NCI-H1105 (cell line): ENCODE measurements around the gene IL1R1.
"Not testable (repeated sequence)": the region's sequence is repeated elsewhere in the genome, so short reads cannot be mapped to it uniquely, and the experiment has no call there.

Experiments used
- DNase-seq: peaks from one replicate; lab custom pipeline; 2025; lab: John Stamatoyannopoulos, UW

IL1R1 gene, protein sequence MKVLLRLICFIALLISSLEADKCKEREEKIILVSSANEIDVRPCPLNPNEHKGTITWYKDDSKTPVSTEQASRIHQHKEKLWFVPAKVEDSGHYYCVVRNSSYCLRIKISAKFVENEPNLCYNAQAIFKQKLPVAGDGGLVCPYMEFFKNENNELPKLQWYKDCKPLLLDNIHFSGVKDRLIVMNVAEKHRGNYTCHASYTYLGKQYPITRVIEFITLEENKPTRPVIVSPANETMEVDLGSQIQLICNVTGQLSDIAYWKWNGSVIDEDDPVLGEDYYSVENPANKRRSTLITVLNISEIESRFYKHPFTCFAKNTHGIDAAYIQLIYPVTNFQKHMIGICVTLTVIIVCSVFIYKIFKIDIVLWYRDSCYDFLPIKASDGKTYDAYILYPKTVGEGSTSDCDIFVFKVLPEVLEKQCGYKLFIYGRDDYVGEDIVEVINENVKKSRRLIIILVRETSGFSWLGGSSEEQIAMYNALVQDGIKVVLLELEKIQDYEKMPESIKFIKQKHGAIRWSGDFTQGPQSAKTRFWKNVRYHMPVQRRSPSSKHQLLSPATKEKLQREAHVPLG

DNA sequence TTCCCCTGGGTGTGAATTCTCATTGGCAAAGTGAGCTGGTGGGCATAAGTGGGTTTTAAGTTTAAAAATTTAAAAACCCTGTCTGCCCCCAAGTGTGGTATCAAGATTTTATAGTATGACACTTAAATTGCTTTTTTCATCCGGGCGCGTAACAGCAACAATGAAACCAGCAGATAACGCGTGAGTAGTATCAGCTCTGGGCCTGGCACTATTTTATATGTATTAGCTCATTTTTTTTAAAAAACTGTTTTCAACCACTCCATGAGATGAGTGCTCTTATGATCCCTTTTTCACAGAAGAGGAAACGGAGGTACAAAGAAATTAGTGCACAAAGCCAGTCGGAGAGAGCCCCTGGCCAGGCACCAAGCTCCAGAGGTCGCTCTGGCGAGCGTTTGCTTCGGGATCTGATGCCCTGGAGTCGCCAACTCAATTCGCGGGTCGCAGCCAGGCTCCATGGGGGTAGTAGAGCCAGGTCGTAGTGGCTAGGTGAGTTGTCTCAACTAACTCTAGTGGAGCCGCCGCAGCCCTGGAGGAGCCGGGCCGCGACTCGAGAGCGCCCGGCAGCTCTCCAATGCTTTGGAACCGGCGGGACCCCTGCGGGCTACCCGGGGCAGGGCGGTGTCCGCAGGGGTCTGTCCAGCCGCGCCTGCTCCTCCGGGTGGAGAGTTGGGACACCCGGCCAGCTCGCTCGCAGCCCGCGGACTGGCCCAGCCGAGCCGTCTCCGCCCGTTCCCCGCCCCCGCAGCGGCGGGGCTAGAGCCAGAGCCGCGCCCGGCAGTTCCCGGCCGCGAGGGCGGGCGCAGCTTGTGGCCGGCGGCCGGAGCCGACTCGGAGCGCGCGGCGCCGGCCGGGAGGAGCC, at the start of gene IL1R1:
TSS of gene IL1R1 (plus strand) at position 777 of the 859 bp plus-strand sequence. CDS start 14,979 bp downstream, outside the sequence.
- no peak for DNase-seq

DNA sequence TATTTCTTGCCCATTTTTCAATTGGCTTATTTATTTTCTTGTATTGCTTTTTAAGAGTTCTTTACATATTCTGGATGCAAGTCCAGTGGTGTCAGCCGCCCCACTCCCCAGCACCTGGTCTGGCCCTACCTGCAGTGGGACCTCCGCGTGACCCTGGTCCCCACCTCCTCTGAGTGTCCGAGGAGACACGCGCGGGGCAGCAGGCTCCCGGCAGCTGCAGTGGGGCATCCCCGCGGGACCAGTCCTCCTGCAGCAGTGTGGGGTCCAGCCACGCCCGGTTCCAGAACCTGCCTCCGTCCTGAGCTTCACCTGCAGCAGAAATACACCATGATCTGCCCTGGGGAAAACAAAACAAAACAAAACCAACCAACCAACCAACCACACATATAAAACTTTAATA, 48.9 kb upstream of the IL1R1 start:
- DNase-seq = no peak

DNA sequence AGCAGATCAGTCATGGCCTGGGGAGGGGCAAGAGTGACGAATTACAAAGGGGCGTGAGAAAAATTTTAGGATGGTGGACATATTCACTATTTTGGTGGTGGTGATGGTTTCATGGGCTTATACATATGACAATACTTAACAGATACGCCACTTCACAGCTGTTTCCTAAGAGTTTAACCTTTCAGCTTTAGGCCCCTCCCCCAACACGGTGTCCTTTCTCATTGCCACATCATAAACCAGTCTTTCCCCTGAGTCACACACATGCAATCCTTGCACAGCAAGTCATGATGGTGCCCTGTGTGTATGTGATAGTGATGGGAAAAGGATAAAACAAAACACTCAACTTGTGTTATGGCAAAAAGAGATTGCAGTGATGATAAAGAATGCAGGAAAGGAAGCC, 47.6 kb upstream of the IL1R1 start:
- DNase-seq = no peak

DNA sequence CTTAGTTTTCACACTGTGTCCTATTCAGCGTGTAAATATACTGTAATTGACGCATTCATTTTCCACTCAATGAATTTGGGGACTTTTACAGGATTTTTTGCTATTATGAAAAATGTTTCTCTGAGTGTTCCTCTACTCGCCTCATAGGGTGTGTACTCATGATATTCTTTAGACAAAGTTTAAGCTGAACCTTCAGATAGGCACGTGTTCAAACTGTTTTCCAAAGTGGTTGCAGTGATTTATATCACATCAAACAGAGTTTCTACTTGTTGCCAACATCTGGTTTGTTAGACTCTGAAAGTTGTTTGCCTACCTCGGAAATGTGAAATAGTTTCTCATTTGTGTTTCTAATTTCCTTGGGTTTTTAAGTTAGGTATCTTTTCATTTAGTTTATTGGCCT, 46.4 kb upstream of the IL1R1 start:
- no peak for DNase-seq

DNA sequence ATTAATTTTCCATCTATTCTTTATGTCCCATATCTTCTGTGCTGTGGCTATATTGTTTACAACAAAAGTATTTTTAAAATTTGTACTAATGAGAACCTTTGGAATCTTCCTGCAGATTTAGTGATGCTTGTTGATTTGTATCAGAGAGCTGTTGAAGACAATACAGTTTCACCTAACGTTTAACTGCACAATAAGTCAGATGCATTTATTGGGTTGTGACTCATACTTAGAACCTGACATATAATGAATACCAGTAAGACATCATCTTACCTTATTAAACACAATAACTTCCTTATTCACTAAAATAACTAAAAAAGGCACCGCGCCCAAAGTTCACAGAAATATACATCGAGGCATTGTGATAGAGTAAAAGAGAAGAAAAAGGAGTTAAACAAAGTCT, 43.8 kb upstream of the IL1R1 start:
- no peak for DNase-seq

DNA sequence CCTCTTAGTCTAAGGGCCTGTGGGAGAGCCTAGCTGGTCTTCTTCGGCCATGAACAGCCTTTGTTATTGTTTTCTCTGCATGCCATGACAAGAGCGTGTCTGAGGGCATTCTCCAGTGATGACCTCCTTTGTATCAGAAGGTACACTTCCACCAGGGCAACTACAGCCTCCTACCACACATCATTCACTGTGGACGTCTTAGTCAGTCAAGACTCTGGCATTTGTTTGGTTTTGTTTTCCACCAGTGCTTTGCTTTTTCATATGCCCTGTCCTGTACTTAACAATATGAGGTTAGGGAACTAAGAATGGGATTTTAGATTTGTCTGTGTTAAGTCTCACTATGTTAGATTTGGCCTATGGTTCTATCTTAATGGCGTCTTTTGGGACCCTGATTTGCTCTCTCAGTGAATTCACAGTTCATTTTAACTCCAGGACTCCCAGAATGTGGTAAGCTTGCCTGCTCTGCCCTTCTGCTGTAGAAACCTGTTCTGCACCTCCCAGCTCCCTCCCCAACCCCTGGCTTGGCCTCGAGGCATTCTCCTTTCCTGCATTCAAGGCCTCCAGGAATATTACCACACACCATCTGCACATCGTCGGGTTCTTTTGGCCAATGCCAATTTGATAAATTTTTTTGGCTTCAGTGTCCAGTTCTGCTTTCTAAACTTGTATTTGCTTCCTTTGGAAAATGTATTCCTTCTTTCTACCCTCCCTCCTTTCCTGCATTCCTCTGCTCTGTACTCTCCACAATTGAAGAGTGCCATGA, 42.8 kb upstream of the IL1R1 start:
- no peak for DNase-seq

DNA sequence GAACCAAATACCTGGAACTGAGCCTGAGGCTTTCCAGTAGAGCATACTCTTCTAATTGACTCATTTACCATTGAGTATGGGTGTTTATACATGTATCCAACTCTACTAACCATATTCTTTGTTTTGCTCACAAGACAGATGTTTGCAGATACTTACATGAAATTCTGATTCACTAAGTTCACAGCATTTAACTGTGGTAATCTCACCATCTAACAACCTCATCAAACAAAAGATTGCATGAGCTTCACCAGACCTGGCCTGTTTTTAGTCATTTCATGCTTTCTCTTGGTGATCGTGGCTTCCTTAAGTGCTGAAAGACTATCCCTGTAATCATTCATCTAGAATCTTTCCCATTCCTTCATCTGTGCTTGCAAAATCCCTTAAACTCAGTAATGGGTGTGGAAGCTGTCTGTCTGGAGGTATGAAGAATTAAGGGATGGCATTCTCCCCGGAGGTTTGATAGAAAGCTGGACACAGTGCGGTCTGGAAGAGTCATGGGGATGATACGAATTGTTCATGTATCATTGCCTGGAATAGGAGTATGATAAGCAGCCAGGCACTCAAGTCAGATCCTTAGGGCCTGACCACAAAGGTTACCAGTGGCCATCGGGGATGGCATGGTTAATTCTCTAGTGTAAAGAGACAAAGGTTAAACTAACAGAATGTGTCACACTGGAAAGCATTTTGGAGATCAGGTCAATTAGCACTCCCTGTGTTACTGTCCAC, 42.0 kb upstream of the IL1R1 start:
- DNase-seq = no peak

DNA sequence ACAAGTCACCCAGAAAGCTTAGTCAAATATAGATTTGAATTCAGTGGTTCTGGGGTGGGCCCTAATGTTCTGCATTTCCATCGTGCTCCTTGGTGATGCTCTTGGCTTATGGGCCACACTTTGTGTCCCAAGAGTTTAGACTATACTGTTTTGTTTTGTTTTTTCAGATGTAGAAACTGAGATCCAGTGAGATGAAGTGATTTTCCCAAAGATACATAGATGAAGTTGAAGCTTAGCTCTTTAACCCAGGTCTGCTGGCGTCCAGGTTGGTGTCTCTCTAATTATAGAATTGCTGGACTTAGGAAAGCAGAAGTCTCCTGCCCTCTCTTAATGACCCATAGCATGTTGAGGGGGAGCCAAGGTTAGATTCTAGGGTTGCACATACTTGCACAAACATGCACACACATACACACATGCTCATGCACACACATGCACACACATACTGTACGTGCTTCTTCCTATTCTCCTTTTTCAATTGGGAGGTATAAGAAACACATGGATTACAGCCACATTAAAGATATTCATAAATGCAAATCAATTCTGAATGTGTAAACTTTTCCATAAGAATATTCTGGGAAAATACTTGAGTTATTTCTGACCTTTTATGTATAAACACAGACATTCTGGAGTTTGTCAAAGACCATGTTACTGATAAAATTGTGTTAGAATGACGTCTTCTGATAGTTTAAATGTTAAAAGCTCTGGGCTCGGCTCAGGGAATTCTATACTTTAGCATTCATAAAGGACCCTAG, 41.3 kb upstream of the IL1R1 start:
- no peak for DNase-seq

DNA sequence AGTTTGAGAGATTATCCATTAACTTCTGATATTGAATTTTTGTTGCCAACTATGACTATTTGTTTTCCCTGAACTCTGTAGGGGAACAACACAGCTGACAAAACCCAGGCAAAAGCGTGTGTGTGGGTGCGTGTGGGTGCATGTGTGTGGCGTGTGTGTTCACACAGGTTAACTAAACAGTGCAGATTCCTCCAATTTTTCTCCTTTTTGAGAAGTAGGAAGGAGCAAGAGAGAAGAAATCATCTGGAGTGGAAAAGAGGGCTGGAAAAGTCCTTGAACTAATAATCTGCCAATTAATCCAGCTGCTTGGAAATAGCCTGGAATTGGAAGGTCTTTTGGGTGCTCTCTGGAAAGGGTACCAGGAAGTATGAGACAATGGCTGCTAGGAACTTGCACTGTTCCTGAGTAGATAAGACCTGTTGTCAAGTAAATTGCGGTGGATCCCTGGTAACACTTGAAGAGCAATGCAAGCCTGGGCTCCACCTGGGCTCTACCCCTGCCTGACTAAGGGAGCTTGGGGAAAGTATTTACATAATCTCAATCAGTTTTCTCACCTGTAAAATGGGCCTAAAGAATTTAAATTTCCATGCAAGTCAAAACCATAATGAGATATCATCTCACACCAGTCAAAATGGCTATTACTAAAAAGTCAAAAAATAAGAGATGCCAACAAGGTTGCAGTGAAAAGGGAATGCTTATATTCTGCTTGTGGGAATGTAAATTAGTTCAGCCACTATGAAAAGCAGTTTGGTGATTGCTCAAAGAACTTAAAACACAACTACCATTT, 40.5 kb upstream of the IL1R1 start:
- no peak for DNase-seq

DNA sequence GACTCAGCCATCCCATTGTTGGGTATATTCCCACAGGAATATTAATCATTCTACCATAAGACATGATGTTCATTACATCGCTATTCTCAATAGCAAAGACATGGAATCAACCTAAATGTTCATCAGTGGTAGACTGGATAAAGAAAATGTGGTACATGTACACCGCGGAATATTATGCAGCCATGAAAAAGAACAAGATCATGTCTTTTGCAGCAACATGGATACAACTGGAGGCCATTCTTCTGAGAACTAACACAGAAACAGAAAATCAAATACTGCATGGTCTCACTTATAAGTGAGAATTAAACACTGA, 40.0 kb upstream of the IL1R1 start:
- not testable (repeated sequence) for DNase-seq

DNA sequence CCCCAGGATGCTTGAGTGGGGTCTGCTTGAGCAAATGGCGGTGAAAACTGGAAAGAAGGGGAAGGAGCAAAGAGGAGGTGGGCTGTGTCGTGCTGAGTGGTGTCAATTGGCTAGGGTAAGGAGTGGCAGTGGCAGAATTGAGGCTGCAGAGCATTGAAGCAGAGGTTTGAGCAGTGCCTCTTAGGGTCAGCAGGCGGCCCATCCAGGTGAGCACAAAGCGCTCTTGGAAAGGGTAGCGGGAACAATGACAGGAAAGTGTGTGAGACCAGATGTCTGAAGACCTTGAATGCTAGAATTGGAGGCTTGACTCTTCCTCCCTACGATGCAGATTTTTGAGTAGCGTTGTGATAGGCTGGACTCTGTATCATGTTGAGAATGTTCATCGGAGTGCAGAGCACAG, 39.3 kb upstream of the IL1R1 start:
- no peak for DNase-seq

DNA sequence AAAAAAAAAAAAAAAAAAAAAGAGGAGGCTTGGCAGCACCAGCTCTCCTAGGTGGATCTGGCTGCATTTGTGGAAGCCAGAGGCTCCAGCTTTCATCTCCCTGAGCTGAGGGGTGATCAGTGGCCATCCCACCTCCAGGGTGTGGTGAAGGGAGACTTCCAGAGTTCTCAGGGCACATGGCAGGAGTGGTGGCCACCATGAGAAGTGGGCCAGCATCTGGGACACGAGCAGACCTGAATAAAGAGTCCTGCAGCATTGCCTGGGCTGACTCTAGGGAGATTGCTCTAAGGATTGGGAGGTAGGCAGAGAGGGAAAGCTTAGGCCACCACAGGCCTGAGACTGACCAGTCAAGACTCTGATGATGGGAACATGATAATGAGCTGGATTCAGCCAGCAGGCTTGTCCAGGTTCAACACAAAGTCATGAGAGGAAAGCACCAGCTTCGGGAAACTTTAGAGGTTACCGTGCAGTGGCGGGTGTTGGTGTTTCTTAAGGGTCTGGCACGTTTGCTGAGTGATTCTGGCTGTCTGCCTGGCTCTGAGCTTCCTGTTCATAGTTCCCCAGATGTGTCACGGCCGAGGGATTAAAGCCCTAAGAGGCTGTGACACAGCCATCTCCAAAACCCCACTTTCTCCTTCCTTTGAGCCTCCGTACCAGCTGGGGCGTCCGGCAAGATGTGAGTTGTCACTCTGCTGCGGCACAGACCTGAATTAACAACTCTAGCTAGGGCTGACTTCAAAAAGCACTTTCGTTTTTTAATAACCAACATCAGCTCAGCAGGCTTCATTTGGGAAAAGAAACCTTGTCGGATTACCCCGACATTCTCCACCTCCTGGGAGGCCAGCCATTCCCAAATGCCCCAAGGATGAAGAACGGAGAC, 38.3 kb upstream of the IL1R1 start:
- DNase-seq = no peak

DNA sequence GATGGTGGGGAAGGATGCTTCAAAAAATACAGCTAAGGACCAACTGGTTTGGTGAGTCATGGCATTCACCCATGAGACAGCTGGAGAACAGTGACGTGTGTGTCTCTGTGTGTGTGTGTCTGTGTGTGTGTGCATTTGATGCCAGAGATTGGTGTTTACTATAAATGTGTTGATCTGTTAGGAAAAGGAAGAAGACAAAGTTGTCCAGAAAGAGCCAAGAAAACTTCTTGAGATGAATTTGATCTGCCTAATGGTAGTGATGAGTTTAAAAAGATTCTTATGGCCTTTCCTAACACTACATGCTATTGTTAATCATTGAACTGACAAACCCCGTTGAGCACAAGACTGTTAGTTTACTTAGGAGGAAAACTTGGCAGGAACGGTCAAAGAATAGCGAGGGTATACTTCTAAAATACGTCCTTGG, 36.4 kb upstream of the IL1R1 start:
- no peak for DNase-seq

DNA sequence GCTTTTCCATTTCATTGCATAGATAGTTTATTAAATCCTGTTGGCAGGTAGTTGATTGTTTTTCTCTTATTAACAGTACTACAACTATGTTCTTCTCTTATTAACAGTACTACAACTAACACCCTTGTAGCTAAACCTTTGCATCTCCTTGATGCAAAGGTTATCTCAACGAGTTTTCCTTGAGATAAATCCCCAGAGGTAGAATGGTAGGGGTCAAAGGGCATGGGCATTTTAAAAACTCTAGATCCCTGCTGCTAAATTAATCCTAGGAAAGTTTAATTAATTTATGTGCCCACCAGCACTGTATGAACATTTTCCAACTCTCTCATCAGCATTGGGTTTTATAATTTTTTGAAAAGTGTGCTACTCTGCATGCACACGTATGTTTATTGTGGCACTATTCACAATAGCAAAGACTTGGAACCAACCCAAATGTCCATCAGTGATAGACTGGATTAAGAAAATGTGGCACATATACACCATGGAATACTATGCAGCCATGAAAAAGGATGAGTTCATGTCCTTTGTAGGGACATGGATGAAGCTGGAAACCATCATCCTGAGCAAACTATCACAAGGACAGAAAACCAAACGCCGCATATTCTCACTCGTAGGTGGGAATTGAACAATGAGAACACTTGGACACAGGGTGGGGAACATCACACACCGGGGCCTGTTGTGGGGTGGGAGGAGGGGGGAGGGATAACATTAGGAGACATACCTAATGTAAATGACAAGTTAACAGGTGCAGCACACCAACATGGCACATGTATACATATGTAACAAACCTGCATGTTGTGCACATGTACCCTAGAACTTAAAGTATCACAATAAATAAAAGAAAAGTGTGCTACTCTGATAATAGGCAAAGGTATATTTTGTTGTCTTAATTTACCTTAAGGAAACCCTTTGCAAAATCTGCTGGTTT, 35.5 kb upstream of the IL1R1 start:
- not testable (repeated sequence) for DNase-seq

DNA sequence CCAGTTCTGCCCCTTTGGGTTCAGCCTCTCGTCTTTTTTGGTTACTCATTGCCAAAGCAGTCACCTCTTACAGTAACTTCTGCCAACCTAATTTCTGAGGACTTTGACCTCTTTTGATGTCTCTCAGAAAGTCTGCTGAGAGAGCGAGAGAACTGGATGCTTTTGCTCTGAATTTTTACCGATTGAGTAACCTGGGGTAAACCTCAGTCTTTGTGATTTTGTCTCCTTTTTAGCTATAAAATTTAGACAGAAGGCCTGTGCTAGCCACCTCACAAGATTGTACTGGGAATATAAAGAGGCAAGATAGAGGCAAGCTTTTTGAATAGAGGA, 34.8 kb upstream of the IL1R1 start:
- no peak for DNase-seq

DNA sequence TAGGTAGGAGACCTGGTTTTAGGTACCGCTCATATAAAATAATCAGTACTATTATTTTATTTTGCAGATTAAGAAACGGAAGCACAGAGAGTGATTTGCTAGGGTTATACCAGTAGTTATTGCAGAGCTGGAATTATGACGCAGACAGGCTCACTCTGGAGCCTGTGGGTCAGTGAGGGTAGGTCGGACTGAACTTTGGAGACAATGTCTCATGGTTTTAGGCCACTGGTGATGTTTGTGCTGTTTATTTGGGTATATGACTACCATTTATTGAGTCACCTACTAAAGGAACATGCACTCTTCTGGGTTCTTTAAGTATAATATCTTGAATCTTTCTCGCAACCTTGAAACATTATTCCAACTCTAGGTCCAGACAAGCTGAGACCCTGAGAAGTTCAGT, 33.5 kb upstream of the IL1R1 start:
- DNase-seq = no peak

DNA sequence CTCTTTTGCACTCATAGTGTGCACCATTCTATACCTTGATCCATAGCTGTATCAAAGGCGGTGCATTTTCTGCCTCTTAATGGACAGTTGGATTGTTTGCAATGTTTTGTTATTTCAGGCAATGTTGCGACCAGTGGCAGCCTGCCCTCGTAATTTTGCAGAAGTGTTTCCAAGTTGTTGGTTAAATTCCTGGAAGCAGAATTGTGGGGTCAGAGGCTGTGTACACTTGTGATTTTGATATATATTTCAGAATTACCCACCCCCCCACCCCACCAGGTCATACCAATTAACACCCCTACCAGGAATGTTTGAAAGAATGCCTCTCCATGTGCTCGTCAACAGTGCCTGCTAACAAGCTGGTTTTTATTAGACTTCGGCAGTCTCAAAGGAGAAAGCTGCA, 32.4 kb upstream of the IL1R1 start:
- no peak for DNase-seq
